AG04450 (cell line): ENCODE measurements around the gene SLC12A2. TPM values are rescaled to one million over a fixed set of nuclear protein-coding genes. Genes with fewer than 3 reads are reported as not detected.

Experiments
- CTCF ChIA-PET: fragments of 300-600, 350-600 bp; formaldehyde crosslinking; extraction: SDS; loops from one replicate; lab custom pipeline; 2022; ENCODE audit warnings: antibody characterized with exemption, inconsistent platforms; lab: Charles Lee
- POLR2A ChIA-PET: fragments of 350-600 bp; formaldehyde crosslinking; extraction: SDS; loops from one replicate; lab custom pipeline; 2021; ENCODE audit warnings: antibody characterized with exemption, inconsistent platforms; lab: Yijun Ruan, JAX
- DNase-seq: peaks from one replicate; pipeline ENCODE4 v3.0.0-alpha.2; 2011; ENCODE audit warnings: low read depth, low spot score
- H3K27ac ChIP-seq: one replicate; pipeline ENCODE4 v1.5.1; 2012; ENCODE audit warnings: low read depth, low read length, control low read depth
- H3K27me3 ChIP-seq: one replicate; pipeline ENCODE4 v1.6.0; 2012; ENCODE audit warnings: low read length; ENCODE audit not compliant: control insufficient read depth, insufficient read depth
- H3K4me3 ChIP-seq: 2 replicates; pipeline ENCODE4 v1.5.1; 2011; ENCODE audit warnings: mild to moderate bottlenecking, low read depth, low read length, control low read depth
- H3K9me3 ChIP-seq: 2 replicates; pipeline ENCODE4 v1.5.1; 2012; ENCODE audit warnings: low read length; ENCODE audit not compliant: control insufficient read depth, insufficient read depth
- CTCF ChIP-seq: IDR thresholded peaks from 2 replicates; pipeline ENCODE4 v1.5.1; 2011; ENCODE audit warnings: low read depth, low read length, control low read depth, inconsistent platforms
- polyA plus RNA-seq: library from polyadenylated mRNA; depleted of rRNA; stranded (reverse); fragments of >200 nt; gene quantifications from 2 replicates; pipeline ENCODE4 v1.2.3, GENCODE V29; 2011

The SLC12A2 gene
- polyA plus RNA-seq, 1 experiment: 10.5 TPM

- H3K27ac ChIP-seq: no peak overlapping the region
- ChIA-PET CTCF (no interaction called here), POLR2A (no interaction called here)
- no peak for TF ChIP-seq CTCF
- H3K4me3 ChIP-seq: no peak overlapping the region
- no peaks in the 10 kb centered on the region for H3K27me3 ChIP-seq
- DNase-seq: no peak
- H3K9me3 ChIP-seq: no peaks in the 10 kb centered on the region
Measured at GRCh38 chr5:128091579-128091978, 8.0 kb downstream of the SLC12A2 start.

- DNase-seq: no peak
- POLR2A ChIA-PET: no interaction called here
- no peaks in the 10 kb centered on the region for H3K27me3 ChIP-seq
- no peak for TF ChIP-seq CTCF
- no peak overlapping the region for H3K27ac ChIP-seq
- H3K4me3 ChIP-seq: no peak overlapping the region
- CTCF ChIA-PET: no interaction called here
- H3K9me3 ChIP-seq: no peaks in the 10 kb centered on the region
Measured at GRCh38 chr5:128092144-128092543, 8.6 kb downstream of the SLC12A2 start.

GRCh38 chr5:128093368-128093767 lies 9.8 kb downstream of the SLC12A2 start:
- H3K4me3 ChIP-seq: no peak overlapping the region
- no peak for DNase-seq
- H3K27me3 ChIP-seq: no peaks in the 10 kb centered on the region
- no peak overlapping the region for H3K27ac ChIP-seq
- ChIA-PET POLR2A (no interaction called here), CTCF (interaction anchor here (0.7 kb wide), 1 partner anchor 11 kb away, joined by 4 read pairs; no protein-coding TSS in a partner anchor)
- TF ChIP-seq CTCF: no peak
- H3K9me3 ChIP-seq: no peaks in the 10 kb centered on the region

- no peak for TF ChIP-seq CTCF
- Histone ChIP-seq H3K4me3 (no peak overlapping the region), H3K9me3 (no peaks in the 10 kb centered on the region), H3K27me3 (no peaks in the 10 kb centered on the region), H3K27ac (no peak overlapping the region)
- no peak for DNase-seq
- POLR2A ChIA-PET: no interaction called here
- CTCF ChIA-PET: no interaction called here
Measured at GRCh38 chr5:128097224-128097623, 13.7 kb downstream of the SLC12A2 start.

- CTCF ChIA-PET: no interaction called here
- DNase-seq: no peak
- Histone ChIP-seq H3K27ac (no peak overlapping the region), H3K4me3 (no peak overlapping the region), H3K27me3 (no peaks in the 10 kb centered on the region), H3K9me3 (no peaks in the 10 kb centered on the region)
- TF ChIP-seq CTCF: no peak
- POLR2A ChIA-PET: no interaction called here
Measured at GRCh38 chr5:128097781-128098180, 14.2 kb downstream of the SLC12A2 start.
